Activated CD8-positive, alpha-beta memory T cell treated with anti-CD3 and anti-CD28 coated beads for 4 hours (primary cell): ENCODE measurements around the gene SH3RF3.

Source experiments
- DNase-seq, 2 donors: peaks; one replicate each; pipeline ENCODE4 v3.0.0-alpha.2; 2020; ENCODE audit warnings: low read depth in 2 of 2

Gene SH3RF3

GRCh38 chr2:109452318-109453305, 323.6 kb downstream of the SH3RF3 start:
- no peak for DNase-seq

- no peak for DNase-seq
These were observed 324.5 kb downstream of the SH3RF3 start for GRCh38 chr2:109453371-109453995.

DNA sequence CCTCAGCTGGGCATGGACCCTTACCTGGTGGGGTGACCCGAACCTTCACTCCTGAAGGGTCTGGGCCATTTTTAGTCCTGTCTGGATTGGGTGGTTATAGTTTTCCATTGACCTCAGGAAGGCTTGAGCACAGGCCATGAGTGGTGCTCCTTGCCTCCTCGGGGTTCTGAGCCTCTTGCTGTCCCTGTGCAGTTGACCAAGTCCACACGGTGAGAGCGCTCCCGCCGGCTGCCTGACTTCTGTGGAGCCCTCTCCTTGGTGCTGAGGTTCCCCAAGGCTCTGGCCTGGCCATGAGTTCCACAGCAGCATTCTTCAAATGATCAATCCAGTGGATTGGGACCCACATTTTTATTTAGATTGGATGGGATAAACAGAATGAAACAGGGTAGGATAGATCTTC, 325.3 kb downstream of the SH3RF3 start:
- DNase-seq: no peak

DNA sequence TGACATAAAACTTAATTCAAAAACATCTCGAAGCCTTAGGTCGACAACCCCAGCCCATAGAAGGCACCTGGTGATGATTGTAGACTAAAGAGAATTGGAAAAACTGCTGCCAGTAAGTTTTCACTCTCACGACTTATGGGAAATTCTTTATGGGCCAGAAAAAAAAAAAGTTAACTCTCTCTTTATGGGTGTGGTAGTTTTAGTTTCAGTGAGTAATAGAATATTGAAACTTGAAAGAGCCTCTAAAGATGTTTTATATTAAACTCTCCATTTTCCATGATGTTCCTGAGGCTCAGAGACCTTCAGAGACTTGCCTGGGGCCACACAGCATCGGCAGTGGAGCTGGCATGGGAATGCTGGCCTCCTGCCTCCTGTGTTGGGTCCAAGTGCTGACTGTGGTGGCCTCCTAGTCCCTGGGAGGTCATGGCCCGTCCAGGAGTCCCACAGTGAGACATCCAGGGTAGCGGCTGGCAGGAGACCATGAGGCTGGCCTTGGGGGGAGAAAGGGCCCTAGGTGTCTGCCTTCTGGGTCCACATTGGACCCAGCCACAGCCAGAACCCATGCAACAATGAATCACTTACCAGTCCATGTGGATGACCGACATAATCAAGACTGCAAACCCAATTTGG, 325.9 kb downstream of the SH3RF3 start:
- DNase-seq: no peak

GRCh38 chr2:109455731-109456691, 327.0 kb downstream of the SH3RF3 start:
- no peak for DNase-seq

- no peak for DNase-seq
These were observed 327.8 kb downstream of the SH3RF3 start for GRCh38 chr2:109456776-109457175.

DNA sequence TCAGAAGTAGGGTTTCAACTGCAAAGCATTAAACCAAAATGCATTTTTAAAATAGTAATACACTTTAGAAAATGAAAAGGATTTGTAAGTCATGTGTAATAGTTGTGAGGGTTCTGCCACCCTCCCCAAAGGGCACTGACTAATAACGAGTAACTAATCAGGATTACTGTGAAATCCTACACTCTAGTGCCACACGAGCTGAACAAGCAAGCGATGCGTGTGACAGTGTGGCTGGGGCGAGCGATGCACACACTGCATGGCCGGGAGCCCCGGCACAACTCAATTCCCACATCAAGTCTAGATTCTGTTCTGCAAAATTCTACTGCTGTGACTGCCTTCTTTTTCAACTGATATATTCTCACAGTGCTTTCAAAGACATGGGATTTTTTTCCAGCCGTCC, 328.4 kb downstream of the SH3RF3 start:
- no peak for DNase-seq

- DNase-seq: no peak
These were observed 328.8 kb downstream of the SH3RF3 start for GRCh38 chr2:109457794-109458193.

DNA sequence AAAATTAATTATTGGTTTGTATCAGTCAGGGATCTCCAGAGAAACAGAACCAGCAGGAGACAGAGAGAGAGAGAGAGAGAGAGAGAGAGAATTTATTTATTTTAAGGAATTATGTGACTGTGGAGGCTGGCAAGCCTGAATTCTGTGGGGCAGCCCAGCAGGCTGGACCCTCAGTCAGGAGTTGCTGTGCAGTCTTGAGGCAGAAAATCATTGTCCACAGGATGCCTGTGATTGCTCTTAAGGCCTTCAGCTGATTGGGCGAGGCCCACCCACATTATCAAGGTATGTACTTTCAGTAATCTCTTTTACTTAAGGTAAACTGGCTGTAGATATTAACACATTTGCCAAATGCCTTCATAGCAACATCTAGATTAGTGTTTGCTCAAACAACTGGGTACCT, 329.5 kb downstream of the SH3RF3 start:
- no peak for DNase-seq

DNA sequence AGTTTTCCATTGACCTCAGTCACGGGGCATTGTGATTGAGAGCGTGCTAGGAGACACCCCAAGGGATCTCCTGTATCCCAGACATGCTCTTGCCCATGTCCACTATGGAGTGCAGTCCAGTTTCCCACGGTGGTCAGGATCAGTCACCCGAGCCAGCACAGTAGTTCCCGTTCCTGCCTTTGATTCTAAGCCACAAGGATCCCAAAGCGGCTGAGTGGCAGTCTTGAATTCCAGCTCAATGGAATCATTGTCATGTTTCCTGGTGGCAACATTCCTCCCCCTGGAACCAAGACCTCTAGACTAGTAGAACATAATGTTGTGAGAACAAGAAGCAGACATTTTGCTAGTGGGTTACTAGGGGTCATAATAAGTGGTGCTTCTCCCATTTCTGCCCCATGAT, 330.5 kb downstream of the SH3RF3 start:
- no peak for DNase-seq

DNA sequence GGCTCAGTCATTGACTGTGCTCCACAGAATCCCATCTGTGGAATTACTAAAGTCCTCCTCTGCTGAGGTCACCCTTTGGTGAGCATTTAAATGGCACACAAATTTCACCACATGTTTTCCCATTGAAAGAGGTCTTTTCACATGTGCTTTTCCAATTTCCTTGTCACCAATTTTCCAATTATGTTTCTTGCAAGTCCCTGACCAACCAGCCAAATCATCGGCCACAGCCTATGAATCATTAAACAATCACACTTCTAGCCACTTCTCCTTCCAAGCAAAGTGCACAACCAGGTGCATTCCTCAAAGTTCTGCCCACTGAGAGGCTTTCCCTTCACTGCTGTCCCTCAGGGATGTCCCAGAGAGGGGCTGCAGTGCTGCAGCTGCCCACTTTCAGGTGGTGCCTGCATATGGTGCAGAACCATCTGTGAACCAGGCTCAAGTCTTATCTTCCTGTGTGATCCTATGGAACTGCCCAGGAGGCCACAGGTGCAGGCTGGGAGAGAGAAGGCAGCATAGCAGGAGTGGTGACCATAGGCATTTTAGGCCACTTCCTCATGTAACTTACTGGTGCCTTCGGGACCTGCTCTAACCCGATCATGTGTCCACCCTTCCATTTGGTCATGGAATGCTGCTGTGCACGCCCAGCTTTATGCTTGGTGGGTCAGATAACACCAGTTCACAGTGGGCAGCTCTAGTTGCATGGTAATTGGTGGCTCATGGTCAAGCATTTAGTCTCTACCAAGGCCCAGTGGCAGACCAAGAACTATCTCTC, 331.7 kb downstream of the SH3RF3 start:
- no peak for DNase-seq

DNA sequence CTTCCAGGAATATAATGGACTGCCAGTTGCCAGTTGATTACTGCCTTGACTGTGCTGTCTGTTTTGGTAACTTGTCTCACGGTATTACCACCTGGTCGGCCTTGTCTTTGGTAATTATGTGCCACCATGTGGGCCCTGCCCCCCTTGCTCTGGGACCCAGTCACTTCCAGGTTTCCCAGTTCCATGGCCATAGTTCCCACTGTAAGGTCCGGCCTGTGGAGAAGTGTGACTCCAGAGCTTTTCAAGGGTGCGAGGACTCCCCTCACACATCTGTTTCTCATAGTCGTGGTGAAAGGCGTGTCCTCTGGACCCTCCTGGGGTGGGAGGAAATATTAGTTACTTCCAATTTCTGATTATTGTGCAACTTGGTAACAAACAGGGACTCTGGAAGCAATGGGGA, 334.2 kb downstream of the SH3RF3 start:
- DNase-seq: no peak

- no peak for DNase-seq
These were observed 334.9 kb downstream of the SH3RF3 start for GRCh38 chr2:109463891-109464290.

DNA sequence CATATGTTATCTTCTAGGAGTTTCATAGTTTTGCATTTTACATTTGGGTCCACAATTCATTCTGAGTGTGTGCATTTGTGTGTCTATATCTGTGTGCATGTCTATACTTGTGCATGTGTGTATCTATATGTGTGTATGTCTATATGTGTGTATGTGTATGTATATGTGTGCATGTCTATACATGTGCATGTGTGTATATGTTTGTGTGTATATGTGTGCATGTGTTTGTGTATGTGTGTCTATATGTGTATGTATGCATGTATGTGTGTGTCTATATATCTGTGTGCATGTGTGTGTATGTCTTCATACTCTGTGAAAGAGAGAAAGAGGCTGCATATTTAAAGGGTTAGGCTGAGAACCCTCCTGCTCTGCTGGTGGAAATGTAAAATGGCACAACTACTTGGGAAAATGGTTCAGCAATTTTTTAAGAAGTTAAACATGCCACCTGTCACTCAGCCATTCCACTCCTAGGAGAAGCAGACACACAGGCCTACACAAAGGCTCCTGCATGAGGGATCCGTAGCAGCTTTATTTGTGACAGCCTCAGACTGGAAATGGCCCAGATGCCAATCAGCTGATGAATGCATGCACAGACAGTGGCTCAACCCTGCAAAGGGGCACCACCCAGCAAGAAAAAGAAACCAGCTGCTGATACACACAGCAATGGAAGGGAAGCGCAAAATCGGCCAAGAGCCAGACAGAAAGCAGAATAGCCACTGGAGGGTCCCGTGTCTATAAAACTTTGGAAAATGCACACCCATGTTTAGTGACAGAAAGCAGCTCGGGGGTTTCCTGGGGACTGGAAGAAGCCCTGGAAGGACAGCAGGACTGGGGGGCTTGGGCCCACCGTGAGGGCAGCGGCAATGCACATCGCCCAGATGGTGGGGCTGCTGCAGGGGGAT, 337.9 kb downstream of the SH3RF3 start:
- DNase-seq: no peak

DNA sequence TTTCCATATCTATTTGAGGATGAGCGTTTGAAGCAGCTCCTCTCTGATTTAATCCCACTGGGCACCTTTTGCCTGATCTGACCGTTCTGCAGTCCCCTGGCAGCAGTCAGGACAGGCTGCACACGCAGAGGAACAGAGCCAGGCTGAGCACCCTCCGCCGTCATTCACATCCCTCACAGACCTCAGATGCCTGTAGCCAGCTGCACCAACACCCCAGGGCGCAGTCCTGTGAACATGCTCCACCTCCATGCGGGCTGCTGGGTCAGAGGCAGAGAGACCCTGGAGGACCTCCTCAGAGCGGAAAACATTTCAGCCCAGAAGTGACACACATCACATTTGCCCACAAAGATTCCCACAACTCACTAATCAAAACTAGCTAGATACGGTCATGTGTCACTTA, 338.7 kb downstream of the SH3RF3 start:
- no peak for DNase-seq

DNA sequence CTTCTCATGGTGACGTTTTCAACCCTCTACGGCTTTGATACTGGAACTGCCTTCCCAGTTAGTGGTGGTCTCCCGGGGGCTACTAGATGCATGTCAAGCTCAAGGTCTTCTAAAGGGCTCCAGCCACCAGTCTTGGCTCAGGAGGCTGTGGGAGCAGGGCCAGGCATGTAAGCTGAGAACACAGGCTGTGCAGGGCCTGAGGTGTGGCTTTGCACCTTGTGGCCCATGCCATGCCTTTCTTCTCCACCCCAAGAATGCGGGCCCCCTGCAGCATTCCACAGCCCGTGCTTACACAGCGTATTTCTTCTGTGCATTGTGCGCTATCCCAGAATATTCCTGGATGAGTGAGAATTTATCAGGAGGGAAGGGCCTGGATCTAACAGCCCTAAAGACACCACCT, 339.9 kb downstream of the SH3RF3 start:
- DNase-seq: no peak

DNA sequence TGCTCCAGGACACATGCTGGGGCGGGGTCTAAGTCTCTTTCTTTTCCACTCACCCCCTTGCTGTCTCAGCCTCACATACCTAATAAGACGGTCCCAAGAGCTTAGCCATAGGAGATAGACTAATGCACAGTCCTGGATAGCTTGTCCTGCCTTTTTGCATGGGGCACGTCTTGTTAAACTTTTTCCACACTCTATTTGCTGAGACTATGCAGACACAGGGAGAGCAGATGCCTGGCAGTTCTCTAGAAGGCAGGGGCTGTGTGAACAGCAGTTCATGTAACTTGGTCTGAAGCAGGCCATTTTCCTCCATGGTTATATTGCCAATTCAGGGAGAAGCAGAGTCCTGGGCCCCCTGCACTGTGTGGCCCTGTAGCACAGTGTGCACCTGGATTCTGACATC, 342.7 kb downstream of the SH3RF3 start:
- DNase-seq: no peak

DNA sequence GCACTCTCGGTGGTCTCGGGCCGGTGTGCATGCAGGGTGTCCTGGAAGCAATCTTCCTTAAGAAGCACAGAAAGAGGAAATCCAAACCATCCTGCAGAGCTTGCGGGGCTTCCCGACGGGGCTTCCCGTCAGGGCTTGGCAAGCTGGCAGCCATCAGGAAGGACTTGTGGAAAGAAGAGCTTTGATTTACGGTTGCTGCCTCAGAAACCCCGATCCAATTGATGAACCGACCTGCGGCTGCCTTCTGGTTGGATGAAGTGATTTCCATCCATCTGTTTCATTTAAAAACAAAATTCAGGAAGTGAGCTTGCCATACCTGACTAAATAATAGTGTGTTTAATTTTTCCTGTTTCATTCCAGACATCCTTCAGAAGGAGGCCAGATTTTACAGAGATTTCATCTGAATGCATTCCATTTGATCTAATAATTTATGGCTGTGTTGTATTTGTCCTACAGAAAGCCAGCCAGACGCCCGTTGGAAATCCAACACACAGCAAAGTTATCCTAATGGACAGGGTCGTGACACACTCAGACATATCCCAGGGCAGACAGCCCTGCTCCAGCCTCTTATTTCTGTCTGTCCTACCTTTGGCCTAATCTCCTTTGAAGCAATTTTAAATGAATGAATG, 343.4 kb downstream of the SH3RF3 start:
- DNase-seq: no peak

DNA sequence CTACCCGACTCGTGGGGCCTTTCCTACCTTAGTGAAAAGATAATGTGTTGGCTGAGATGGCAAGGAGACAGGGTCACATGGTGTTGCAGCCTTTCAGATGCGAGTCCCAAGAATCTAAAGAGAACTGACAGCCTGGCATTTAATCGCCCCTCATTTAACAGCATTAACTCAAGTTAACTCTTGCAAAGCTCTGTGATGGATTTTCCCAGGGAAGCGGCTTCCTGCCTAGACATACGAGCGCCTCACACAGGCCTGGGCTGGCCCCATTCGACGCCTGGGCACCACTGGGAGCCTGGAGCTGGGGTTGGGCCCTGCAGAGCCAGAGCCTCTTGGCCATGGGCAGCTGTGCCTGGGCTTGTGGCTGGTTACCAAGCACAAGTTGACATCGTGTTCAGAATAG, 344.0 kb downstream of the SH3RF3 start:
- no peak for DNase-seq
